K562 (cell line): ENCODE data around the gene SKAP2. TPM values are rescaled to one million over a fixed set of nuclear protein-coding genes. Genes with fewer than 3 reads are reported as not detected.

Experiments used
- CCNT2 ChIP-seq: IDR thresholded peaks from 2 replicates; pipeline ENCODE4 v1.6.1; 2011; ENCODE audit warnings: borderline replicate concordance, low read depth, mild to moderate bottlenecking, moderate library complexity, mixed read lengths, low read length; ENCODE audit not compliant: insufficient read length; ENCODE audit errors: extremely low read depth
- CXXC5 ChIP-seq: fragments of 250-450 bp; sonication (Bioruptor Pico); IDR thresholded peaks from 2 replicates; pipeline ENCODE4 v1.8.0; 2022; ENCODE audit warnings: inconsistent platforms, mild to moderate bottlenecking, moderate library complexity
- DIDO1 ChIP-seq: fragments of 450-650 bp; IDR thresholded peaks from 2 replicates; pipeline ENCODE4 v1.6.1; 2016; ENCODE audit warnings: low read depth, missing biosample characterization, missing genetic modification characterization
- FUS ChIP-seq: fragments of 200-400 bp; formaldehyde crosslinking; optimal IDR thresholded peaks from 2 replicates; pipeline ENCODE3; 2017; ENCODE audit warnings: low read depth, low read length
- HDAC8 ChIP-seq: fragments of 450-650 bp; IDR thresholded peaks from 2 replicates; pipeline ENCODE4 v1.6.1; 2016; ENCODE audit warnings: mild to moderate bottlenecking, missing genetic modification characterization, moderate library complexity, missing compliant biosample characterization
- JUN ChIP-seq, 2 experiments: sonication (generic) in 1 of 2; formaldehyde crosslinking in 1 of 2; IDR thresholded peaks; 2 replicates each; pipeline versions ENCODE4 v1.6.1 to v1.8.0; 2012 to 2022; ENCODE audit warnings: borderline replicate concordance in 2 of 2, mild to moderate bottlenecking in 2 of 2, improper control_type of control experiment in 1 of 2, low read depth in 1 of 2, low read length in 1 of 2, missing genetic modification reagents in 1 of 2
- KDM5B ChIP-seq: fragments of 200-600 bp; sonication (generic); IDR thresholded peaks from 2 replicates; pipeline ENCODE4 v1.6.1; 2012; ENCODE audit warnings: low read depth, mild to moderate bottlenecking, moderate library complexity, low read length, control low read depth, inconsistent platforms; ENCODE audit not compliant: insufficient replicate concordance
- MTA2 ChIP-seq: fragments of 450-650 bp; IDR thresholded peaks from 2 replicates; pipeline ENCODE4 v1.6.1; 2016; ENCODE audit warnings: low read depth
- POLR2A ChIP-seq: fragments of 450-650 bp; conservative IDR thresholded peaks from 2 replicates; pipeline ENCODE4 v1.6.1; 2016
- POLR2H ChIP-seq: IDR thresholded peaks from 2 replicates; pipeline ENCODE4 v1.6.1; 2016; ENCODE audit warnings: missing genetic modification characterization, low read depth, mild to moderate bottlenecking, control low read depth, missing compliant biosample characterization, moderate library complexity
- SREBF2 ChIP-seq: sonication (generic); formaldehyde crosslinking; IDR thresholded peaks from 2 replicates; pipeline ENCODE4 v1.4.0; 2020; ENCODE audit warnings: mild to moderate bottlenecking, missing genetic modification reagents
- TFAM ChIP-seq: fragments of 250-450 bp; sonication (Bioruptor Pico); conservative IDR thresholded peaks from 2 replicates; pipeline ENCODE4 v1.5.0; 2021; ENCODE audit warnings: mild to moderate bottlenecking, moderate library complexity
- ZNF165 ChIP-seq: fragments of 250-450 bp; sonication (Bioruptor Pico); IDR thresholded peaks from 2 replicates; pipeline ENCODE4 v1.4.0; 2020; ENCODE audit warnings: borderline replicate concordance
- ZNF316 ChIP-seq: fragments of 450-650 bp; IDR thresholded peaks from 2 replicates; pipeline ENCODE4 v1.6.1; 2016
- ZNF589 ChIP-seq: fragments of 200-800 bp; sonication (Bioruptor generic); IDR thresholded peaks from 2 replicates; pipeline ENCODE4 v1.6.1; 2016; ENCODE audit warnings: low read depth, missing genetic modification characterization, missing compliant biosample characterization
- polyA plus RNA-seq, 8 experiments: library from polyadenylated mRNA; depleted of rRNA in 4 of 8; stranded (reverse) in 5 of 8; unstranded in 3 of 8; fragments of >200 nt; fragmentation: Nextera tagmentation in 2 of 8; fragmentation: Illumina TruSeq in 1 of 8; extraction: Ambion mirVana in 2 of 8; extraction: Trizol in 1 of 8; gene quantifications; 2 replicates each; pipeline versions ENCODE4 v1.2.1 to v1.2.3, GENCODE V29; 2011 to 2014; ENCODE audit warnings: inconsistent platforms in 1 of 8, missing spikeins in 1 of 8
- total RNA-seq, 7 experiments: library from RNA; depleted of rRNA in 6 of 7; stranded (reverse); fragments of >200 nt in 6 of 7; fragmentation: Illumina TruSeq in 2 of 7; extraction: Trizol in 2 of 7; gene quantifications; 2 replicates each; pipeline versions ENCODE4 v1.2.1 to v1.2.3, GENCODE V29; 2011 to 2021; ENCODE audit warnings: low replicate concordance in 1 of 7
- TF ChIP-seq, protein P1 (sequence below), 2 experiments: fragments of 200-800 bp in 1 of 2; sonication (Bioruptor generic) in 1 of 2; sonication (generic) in 1 of 2; formaldehyde crosslinking in 1 of 2; IDR thresholded peaks in 1 of 2; conservative IDR thresholded peaks in 1 of 2; 2 replicates each; pipeline versions ENCODE4 v1.5.0 to v1.6.1; 2016 to 2020; ENCODE audit warnings: missing compliant biosample characterization in 1 of 2, missing genetic modification characterization in 1 of 2, missing genetic modification reagents in 1 of 2
- TF ChIP-seq, protein P2 (sequence below): sonication (generic); formaldehyde crosslinking; IDR thresholded peaks from 2 replicates; pipeline ENCODE4 v1.8.1; 2023; ENCODE audit warnings: mild to moderate bottlenecking, missing genetic modification reagents
- TF ChIP-seq, protein P3 (sequence below): fragments of 450-650 bp; IDR thresholded peaks from 2 replicates; pipeline ENCODE4 v1.6.1; 2014; ENCODE audit warnings: low read depth, mild to moderate bottlenecking, moderate library complexity, borderline replicate concordance
- TF ChIP-seq, protein P4 (sequence below): IDR thresholded peaks from 2 replicates; pipeline ENCODE4 v1.6.1; 2014; ENCODE audit warnings: antibody characterized with exemption

Gene SKAP2
- total and polyA plus RNA-seq, 9 of the 15 experiments (the other 6 are each of a cell fraction or from before 2014, with no cell fraction given), result 4.2 to 11.7 (median 8.3) TPM

DNA sequence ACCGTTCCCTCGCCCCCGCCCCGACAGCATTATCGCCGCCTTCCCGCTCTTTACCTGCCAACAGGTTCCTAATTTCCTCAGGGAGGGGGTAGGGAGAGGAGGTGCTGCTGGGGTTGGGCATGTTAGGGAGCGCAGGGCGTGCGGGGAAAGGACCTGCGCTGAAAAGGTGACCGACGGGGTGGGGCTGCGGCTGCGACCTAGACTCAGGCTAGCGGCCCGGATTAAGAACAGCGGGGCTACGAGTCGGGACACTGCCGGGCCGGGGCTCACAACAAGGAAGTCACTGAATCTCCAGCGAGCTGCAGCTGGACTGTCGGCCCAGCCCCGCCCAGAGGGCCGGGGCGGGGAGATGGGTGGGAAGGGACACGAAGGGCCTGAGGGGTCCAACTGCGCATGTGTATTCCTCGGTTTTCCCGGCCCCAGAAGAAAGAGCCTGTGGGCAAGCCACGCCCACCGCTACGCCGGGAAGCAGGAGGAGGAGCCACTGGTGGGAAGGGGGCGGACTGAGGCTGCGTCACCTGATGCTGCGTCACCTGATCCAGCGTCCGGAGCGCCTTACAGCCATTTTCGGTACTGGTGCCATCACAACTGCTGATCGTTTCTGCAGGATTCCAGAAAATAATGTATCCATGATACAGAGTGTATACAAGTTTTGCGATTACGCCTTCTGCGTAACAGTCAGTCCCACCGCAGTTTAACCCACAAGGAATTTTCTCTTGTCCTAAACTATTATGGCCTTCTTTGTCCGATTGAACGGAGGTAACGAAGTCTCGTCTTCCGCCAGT is at the start of gene SKAP2 (continued):
- TF ChIP-seq, protein P1, sequence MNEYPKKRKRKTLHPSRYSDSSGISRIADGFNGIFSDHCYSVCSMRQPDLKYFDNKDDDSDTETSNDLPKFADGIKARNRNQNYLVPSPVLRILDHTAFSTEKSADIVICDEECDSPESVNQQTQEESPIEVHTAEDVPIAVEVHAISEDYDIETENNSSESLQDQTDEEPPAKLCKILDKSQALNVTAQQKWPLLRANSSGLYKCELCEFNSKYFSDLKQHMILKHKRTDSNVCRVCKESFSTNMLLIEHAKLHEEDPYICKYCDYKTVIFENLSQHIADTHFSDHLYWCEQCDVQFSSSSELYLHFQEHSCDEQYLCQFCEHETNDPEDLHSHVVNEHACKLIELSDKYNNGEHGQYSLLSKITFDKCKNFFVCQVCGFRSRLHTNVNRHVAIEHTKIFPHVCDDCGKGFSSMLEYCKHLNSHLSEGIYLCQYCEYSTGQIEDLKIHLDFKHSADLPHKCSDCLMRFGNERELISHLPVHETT (CRISPR knock-in tag; conservative IDR thresholded peaks at IDR 0.05 in 1 of 2, IDR thresholded peaks at IDR 0.05 in 1 of 2), result peak in 1 of 2 experiments; percentile 81; a peak in 1 of 4 replicates
- TF ChIP-seq, protein P2, sequence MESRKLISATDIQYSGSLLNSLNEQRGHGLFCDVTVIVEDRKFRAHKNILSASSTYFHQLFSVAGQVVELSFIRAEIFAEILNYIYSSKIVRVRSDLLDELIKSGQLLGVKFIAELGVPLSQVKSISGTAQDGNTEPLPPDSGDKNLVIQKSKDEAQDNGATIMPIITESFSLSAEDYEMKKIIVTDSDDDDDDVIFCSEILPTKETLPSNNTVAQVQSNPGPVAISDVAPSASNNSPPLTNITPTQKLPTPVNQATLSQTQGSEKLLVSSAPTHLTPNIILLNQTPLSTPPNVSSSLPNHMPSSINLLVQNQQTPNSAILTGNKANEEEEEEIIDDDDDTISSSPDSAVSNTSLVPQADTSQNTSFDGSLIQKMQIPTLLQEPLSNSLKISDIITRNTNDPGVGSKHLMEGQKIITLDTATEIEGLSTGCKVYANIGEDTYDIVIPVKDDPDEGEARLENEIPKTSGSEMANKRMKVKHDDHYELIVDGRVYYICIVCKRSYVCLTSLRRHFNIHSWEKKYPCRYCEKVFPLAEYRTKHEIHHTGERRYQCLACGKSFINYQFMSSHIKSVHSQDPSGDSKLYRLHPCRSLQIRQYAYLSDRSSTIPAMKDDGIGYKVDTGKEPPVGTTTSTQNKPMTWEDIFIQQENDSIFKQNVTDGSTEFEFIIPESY (CRISPR knock-in tag), result 0 out of 2 replicates have a peak, but pooled peaks have one; percentile 27
- TF ChIP-seq FUS (no peak), CCNT2 (peak; percentile 73), POLR2H (peak; percentile 95), ZNF589 (CRISPR knock-in tag) (peak; percentile 70; the same call in 1 of the 2 replicates), KDM5B (peak; percentile 75), JUN (IDR thresholded peaks at IDR 0.05; ENCODE audit: borderline replicate concordance, low read depth, low read length) (0 out of 2 replicates have a peak, but pooled peaks have one; percentile 14), JUN (CRISPR knock-in tag; IDR thresholded peaks at IDR 0.05; ENCODE audit: borderline replicate concordance) (no peak), MTA2 (no peak), ZNF316 (0 out of 2 replicates have a peak, but pooled peaks have one; percentile 20), SREBF2 (no peak), TFAM (no peak), HDAC8 (tag) (0 out of 2 replicates have a peak, but pooled peaks have one; percentile 56), POLR2A (peak; percentile 87), DIDO1 (tag) (peak; percentile 54; the same call in 1 of the 2 replicates), CXXC5 (CRISPR knock-in tag) (peak; percentile 82), ZNF165 (0 out of 2 replicates have a peak, but pooled peaks have one; percentile 29)
- TF ChIP-seq, protein P3, sequence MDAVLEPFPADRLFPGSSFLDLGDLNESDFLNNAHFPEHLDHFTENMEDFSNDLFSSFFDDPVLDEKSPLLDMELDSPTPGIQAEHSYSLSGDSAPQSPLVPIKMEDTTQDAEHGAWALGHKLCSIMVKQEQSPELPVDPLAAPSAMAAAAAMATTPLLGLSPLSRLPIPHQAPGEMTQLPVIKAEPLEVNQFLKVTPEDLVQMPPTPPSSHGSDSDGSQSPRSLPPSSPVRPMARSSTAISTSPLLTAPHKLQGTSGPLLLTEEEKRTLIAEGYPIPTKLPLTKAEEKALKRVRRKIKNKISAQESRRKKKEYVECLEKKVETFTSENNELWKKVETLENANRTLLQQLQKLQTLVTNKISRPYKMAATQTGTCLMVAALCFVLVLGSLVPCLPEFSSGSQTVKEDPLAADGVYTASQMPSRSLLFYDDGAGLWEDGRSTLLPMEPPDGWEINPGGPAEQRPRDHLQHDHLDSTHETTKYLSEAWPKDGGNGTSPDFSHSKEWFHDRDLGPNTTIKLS, result peak; percentile 62; the same call in 1 of the 2 replicates
- TF ChIP-seq, protein P4, sequence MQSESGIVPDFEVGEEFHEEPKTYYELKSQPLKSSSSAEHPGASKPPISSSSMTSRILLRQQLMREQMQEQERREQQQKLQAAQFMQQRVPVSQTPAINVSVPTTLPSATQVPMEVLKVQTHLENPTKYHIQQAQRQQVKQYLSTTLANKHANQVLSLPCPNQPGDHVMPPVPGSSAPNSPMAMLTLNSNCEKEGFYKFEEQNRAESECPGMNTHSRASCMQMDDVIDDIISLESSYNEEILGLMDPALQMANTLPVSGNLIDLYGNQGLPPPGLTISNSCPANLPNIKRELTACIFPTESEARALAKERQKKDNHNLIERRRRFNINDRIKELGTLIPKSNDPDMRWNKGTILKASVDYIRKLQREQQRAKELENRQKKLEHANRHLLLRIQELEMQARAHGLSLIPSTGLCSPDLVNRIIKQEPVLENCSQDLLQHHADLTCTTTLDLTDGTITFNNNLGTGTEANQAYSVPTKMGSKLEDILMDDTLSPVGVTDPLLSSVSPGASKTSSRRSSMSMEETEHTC, result peak; percentile 55; the same call in 1 of the 2 replicates
